Measurements from ENCODE around the gene CAMTA1.

CAMTA1 gene

GRCh38 chr1:7046891-7047290 lies 261.6 kb downstream of the CAMTA1 start:
- DNase-seq = no peak

GRCh38 chr1:7047866-7048265 lies 262.6 kb downstream of the CAMTA1 start:
- no peak for DNase-seq

- DNase-seq = no peak
These were observed 263.1 kb downstream of the CAMTA1 start for GRCh38 chr1:7048395-7048794.

- DNase-seq = no peak
These were observed 264.8 kb downstream of the CAMTA1 start for GRCh38 chr1:7049913-7050625.

GRCh38 chr1:7050751-7051665 lies 265.8 kb downstream of the CAMTA1 start:
- DNase-seq = no peak

- no peak for DNase-seq
These were observed 267.4 kb downstream of the CAMTA1 start for GRCh38 chr1:7052701-7053100.

- no peak for DNase-seq
These were observed 275.5 kb downstream of the CAMTA1 start for GRCh38 chr1:7060745-7061144.

GRCh38 chr1:7062346-7063061 lies 277.2 kb downstream of the CAMTA1 start:
- no peak for DNase-seq

- DNase-seq = no peak
These were observed 278.7 kb downstream of the CAMTA1 start for GRCh38 chr1:7063981-7064380.

- no peak for DNase-seq
These were observed 283.3 kb downstream of the CAMTA1 start for GRCh38 chr1:7068552-7068951.

GRCh38 chr1:7069931-7070330 lies 284.7 kb downstream of the CAMTA1 start:
- DNase-seq = no peak

GRCh38 chr1:7070389-7071029 lies 285.3 kb downstream of the CAMTA1 start:
- peak; percentile 61 for DNase-seq

- no peak for DNase-seq
These were observed 290.9 kb downstream of the CAMTA1 start for GRCh38 chr1:7076117-7076516.

GRCh38 chr1:7076572-7076971 lies 291.3 kb downstream of the CAMTA1 start:
- no peak for DNase-seq

- no peak for DNase-seq
These were observed 291.9 kb downstream of the CAMTA1 start for GRCh38 chr1:7077136-7077535.

- DNase-seq = no peak
These were observed 292.7 kb downstream of the CAMTA1 start for GRCh38 chr1:7077970-7078369.

- no peak for DNase-seq
These were observed 294.4 kb downstream of the CAMTA1 start for GRCh38 chr1:7079637-7080036.

- no peak for DNase-seq
These were observed 299.1 kb downstream of the CAMTA1 start for GRCh38 chr1:7084232-7084894.

- no peak for DNase-seq
These were observed 300.3 kb downstream of the CAMTA1 start for GRCh38 chr1:7085521-7085920.

- no peak for DNase-seq
These were observed 300.9 kb downstream of the CAMTA1 start for GRCh38 chr1:7086106-7086505.

- DNase-seq = no peak
These were observed 302.6 kb downstream of the CAMTA1 start for GRCh38 chr1:7087888-7088287.

GRCh38 chr1:7089497-7089896 lies 304.2 kb downstream of the CAMTA1 start:
- DNase-seq = no peak
